Nephron (organoid): ENCODE measurements around the gene UQCRQ.

Experiments used
- H3K27ac Mint-ChIP-seq, 3 experiments: 2 replicates each; pipeline ENCODE4 v1.8.0; 2020; ENCODE audit warnings: mixed read lengths in 3 of 3, mild to moderate bottlenecking in 2 of 3, moderate library complexity in 1 of 3
- H3K27me3 Mint-ChIP-seq: 2 replicates; pipeline ENCODE4 v1.8.0; 2021; ENCODE audit warnings: low read depth, mild to moderate bottlenecking, moderate library complexity, mixed read lengths
- H3K36me3 Mint-ChIP-seq: 2 replicates; pipeline ENCODE4 v1.8.0; 2020; ENCODE audit warnings: low read depth, mixed read lengths
- H3K4me1 Mint-ChIP-seq: 2 replicates; pipeline ENCODE4 v1.8.0; 2020; ENCODE audit warnings: mixed read lengths
- H3K4me3 Mint-ChIP-seq, 3 experiments: 2 replicates each; pipeline ENCODE4 v1.8.0; 2020; ENCODE audit warnings: mild to moderate bottlenecking in 3 of 3, mixed read lengths in 3 of 3, moderate library complexity in 2 of 3
- H3K9me3 Mint-ChIP-seq: 2 replicates; pipeline ENCODE4 v1.8.0; 2020; ENCODE audit warnings: mixed read lengths
- TF ChIP-seq, protein P1 (sequence below), 3 experiments: fragments of 200-600 bp; sonication (generic); IDR thresholded peaks; one replicate each; pipeline ENCODE4 v1.5.0; 2021; ENCODE audit warnings: antibody characterized with exemption in 3 of 3; ENCODE audit not compliant: unreplicated experiment in 3 of 3

Gene UQCRQ

DNA sequence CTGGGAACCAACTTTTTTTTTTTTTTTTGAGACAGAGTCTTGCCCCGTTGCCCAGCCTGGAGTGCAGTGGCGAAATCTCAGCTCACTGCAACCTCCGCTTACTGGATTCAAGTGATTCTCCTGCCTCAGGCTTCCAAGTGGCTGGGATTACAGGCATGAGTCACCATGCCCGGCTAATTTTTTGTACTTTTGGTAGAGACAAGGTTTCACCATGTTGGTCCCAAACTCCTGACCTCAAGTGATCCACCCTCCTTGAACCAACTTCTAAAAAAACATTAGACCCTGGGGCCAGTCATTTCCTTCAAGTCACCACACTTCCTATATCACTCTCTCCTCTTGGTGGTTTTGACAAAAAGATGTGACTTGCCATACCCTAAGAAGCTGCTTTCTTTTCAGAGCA, 25.1 kb upstream of the UQCRQ start:
- no peak overlapping the region for H3K4me3 Mint-ChIP-seq
- no peaks in the 10 kb centered on the region for H3K9me3 Mint-ChIP-seq
- no peaks in the 10 kb centered on the region for H3K4me1 Mint-ChIP-seq
- peaks cover 12% of the 10 kb centered on the region for H3K27me3 Mint-ChIP-seq
- H3K36me3 Mint-ChIP-seq: no peaks in the 10 kb centered on the region
- TF ChIP-seq, protein P1, sequence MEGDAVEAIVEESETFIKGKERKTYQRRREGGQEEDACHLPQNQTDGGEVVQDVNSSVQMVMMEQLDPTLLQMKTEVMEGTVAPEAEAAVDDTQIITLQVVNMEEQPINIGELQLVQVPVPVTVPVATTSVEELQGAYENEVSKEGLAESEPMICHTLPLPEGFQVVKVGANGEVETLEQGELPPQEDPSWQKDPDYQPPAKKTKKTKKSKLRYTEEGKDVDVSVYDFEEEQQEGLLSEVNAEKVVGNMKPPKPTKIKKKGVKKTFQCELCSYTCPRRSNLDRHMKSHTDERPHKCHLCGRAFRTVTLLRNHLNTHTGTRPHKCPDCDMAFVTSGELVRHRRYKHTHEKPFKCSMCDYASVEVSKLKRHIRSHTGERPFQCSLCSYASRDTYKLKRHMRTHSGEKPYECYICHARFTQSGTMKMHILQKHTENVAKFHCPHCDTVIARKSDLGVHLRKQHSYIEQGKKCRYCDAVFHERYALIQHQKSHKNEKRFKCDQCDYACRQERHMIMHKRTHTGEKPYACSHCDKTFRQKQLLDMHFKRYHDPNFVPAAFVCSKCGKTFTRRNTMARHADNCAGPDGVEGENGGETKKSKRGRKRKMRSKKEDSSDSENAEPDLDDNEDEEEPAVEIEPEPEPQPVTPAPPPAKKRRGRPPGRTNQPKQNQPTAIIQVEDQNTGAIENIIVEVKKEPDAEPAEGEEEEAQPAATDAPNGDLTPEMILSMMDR (IDR thresholded peaks at IDR 0.05; ENCODE audit: unreplicated experiment in 3 of 3): no peak
- no peak overlapping the region for H3K27ac Mint-ChIP-seq

DNA sequence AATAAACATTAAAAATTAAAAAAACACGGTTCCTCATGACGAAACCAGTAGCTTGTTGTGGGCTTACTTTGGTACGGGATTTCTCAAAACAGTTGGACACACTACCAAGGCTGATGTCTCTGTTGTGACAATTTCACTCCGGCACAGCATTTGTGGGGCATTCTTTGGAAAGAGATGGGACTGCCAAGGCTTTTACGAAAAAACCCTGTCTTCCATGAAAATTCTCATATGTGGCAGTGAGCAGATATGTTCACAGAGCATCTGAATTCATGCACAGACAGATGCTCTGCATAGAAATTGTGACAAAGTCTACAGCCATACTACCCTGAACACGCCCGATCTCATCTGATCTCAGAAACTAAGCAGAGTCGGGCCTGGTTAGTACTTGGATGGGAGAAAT, 18.2 kb upstream of the UQCRQ start:
- Mint-ChIP-seq H3K4me1 (no peaks in the 10 kb centered on the region), H3K27me3 (no peaks in the 10 kb centered on the region), H3K4me3 (no peak overlapping the region), H3K27ac (no peak overlapping the region), H3K9me3 (no peaks in the 10 kb centered on the region), H3K36me3 (no peaks in the 10 kb centered on the region)
- TF ChIP-seq, protein P1 (IDR thresholded peaks at IDR 0.05; ENCODE audit: unreplicated experiment in 3 of 3): no peak

DNA sequence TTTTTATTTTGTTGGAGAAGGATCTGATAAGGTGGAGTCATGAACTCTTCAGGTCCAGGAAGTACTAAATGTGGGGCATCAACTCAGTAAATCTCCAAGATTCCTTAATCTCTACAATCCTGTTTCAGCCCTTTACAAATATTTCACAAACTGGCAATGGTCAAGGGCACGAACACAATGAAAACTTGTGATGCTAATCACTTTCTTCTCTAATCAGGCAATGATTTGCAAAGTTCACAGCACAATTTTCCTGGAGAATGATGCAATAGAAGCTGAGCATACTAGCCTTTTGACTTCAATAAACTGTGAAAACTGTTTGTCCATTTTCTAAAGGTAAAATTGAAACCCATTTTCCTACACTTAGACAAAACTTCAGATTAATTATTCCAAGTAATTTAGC, 17.1 kb upstream of the UQCRQ start:
- peak overlapping the region in 1 of 3 experiments; percentile 42 for H3K27ac Mint-ChIP-seq
- no peak overlapping the region for H3K4me3 Mint-ChIP-seq
- H3K27me3 Mint-ChIP-seq: no peaks in the 10 kb centered on the region
- no peaks in the 10 kb centered on the region for H3K4me1 Mint-ChIP-seq
- TF ChIP-seq, protein P1 (IDR thresholded peaks at IDR 0.05; ENCODE audit: unreplicated experiment in 3 of 3): no peak
- no peaks in the 10 kb centered on the region for H3K36me3 Mint-ChIP-seq
- H3K9me3 Mint-ChIP-seq: no peaks in the 10 kb centered on the region

DNA sequence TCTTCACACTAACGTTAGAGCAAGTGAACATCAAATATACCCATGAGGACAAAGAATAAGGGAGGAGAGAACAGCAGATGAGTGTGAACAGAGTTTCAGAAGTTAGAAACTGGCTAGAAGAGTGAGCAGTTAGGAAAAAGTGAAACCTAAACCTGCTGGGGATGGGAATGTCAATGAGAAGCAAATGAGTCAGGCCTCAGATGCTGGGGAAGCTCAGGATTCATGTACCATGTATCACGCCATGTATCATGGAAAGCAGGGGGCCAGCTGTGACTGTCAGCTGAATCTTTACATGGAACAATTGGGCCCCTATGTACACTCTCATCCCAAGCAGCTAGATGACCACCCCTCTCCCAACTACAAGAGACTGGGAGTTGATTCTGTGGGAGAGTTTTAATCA, 16.4 kb upstream of the UQCRQ start:
- no peaks in the 10 kb centered on the region for H3K4me1 Mint-ChIP-seq
- H3K27ac Mint-ChIP-seq: no peak overlapping the region
- no peak overlapping the region for H3K4me3 Mint-ChIP-seq
- TF ChIP-seq, protein P1 (IDR thresholded peaks at IDR 0.05; ENCODE audit: unreplicated experiment in 3 of 3): no peak
- peaks cover under 1% of the 10 kb centered on the region for H3K27me3 Mint-ChIP-seq
- H3K9me3 Mint-ChIP-seq: no peaks in the 10 kb centered on the region
- H3K36me3 Mint-ChIP-seq: no peaks in the 10 kb centered on the region

DNA sequence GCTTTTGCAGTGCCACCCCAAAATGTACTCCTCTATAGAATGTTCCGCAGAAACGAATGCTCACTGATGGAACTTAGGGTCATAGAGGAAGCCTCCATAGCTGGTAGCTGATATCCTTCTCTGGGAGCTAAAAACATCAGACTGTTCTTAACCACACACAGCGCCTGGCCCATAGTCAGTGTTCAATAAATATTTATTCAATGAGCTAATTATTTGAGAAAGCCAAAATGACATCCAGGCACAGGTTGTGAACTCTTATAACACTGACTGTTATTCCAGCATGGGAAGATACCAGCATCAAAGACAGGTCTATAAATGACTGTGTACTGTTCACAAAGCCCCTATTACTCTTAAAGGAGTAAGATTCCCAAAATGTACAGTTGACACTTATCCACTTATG, 13.1 kb upstream of the UQCRQ start:
- H3K27ac Mint-ChIP-seq: no peak overlapping the region
- TF ChIP-seq, protein P1 (IDR thresholded peaks at IDR 0.05; ENCODE audit: unreplicated experiment in 3 of 3): no peak
- H3K9me3 Mint-ChIP-seq: no peaks in the 10 kb centered on the region
- no peaks in the 10 kb centered on the region for H3K36me3 Mint-ChIP-seq
- no peak overlapping the region for H3K4me3 Mint-ChIP-seq
- H3K4me1 Mint-ChIP-seq: no peaks in the 10 kb centered on the region
- H3K27me3 Mint-ChIP-seq: peaks cover 12% of the 10 kb centered on the region

DNA sequence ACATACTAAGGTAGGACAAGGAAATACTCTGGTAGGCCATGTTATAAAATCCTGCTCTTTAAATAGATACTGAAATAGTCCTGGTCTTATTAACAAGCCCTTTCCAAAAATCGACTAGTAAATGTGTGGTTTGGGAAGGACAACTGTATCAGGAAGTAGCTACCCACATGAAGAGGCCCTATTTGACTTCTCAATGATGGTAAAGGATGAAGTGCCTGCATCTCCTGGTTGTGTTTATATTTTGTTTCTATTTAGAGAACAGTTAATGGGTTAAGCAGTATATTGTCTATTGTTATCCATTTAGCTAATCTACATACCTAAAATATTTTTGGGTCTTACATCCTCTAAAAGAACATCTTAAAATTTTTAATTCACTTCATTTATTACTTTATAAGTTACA, 12.7 kb upstream of the UQCRQ start:
- TF ChIP-seq, protein P1 (IDR thresholded peaks at IDR 0.05; ENCODE audit: unreplicated experiment in 3 of 3): no peak
- no peak overlapping the region for H3K27ac Mint-ChIP-seq
- H3K27me3 Mint-ChIP-seq: peaks cover 12% of the 10 kb centered on the region
- H3K36me3 Mint-ChIP-seq: no peaks in the 10 kb centered on the region
- H3K4me1 Mint-ChIP-seq: no peaks in the 10 kb centered on the region
- no peak overlapping the region for H3K4me3 Mint-ChIP-seq
- no peaks in the 10 kb centered on the region for H3K9me3 Mint-ChIP-seq
